Thyroid gland (tissue), 4 donors: Measurements from ENCODE around the gene CFI.

Experiments used
- POLR2A ChIP-seq, 2 donors: fragments of 450-650 bp; IDR thresholded peaks; one replicate each; pipeline ENCODE4 v1.6.1; 2017; ENCODE audit warnings: antibody characterized with exemption in 2 of 2, mild to moderate bottlenecking in 2 of 2, moderate library complexity in 1 of 2
- TF ChIP-seq, protein P1 (sequence below), 6 experiments: fragments of 200-600 bp in 3 of 6; fragments of 450-650 bp in 3 of 6; sonication (generic) in 3 of 6; IDR thresholded peaks; one replicate each; pipeline ENCODE4 v1.5.1; 2016 to 2019; ENCODE audit warnings: antibody characterized with exemption in 6 of 6, mild to moderate bottlenecking in 2 of 6, inconsistent platforms in 1 of 6, moderate library complexity in 1 of 6

DNA sequence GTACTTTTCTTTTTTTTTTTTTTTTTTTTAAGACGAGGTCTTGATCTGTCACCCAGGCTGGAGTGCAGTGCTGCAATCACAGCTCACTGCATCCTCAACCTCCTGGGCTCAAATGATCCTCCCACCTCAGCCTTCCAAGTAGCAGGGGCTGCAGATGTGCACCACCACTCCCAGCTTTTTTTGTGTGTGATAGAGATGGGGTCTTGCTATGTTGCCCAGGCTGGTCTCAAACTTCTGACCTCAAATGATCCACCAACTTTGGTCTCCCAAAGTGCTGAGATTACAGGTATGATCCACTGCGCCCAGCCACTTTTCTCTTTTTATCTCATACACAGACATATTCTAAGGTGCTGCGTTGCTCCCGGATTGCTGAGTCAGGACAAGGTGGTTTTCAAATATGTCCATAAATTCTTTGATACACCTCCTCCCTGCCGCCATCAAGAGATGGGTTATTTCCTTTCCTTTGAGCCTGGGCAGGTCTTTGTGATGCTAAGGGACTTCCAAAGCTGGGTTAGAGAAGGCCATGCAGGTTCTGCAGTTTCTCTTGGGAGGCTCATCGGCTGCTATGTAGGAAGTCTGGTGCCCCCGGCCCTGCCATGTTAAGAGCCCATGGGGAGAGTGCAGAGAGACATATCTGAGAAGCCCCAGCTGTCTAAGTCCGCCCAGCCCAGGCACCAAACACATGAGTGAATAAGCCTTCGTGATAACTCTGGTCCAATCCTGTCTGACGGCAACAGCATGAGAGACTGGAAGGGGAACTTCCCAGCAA, 63.5 kb downstream of the CFI start:
- TF ChIP-seq, protein P1, sequence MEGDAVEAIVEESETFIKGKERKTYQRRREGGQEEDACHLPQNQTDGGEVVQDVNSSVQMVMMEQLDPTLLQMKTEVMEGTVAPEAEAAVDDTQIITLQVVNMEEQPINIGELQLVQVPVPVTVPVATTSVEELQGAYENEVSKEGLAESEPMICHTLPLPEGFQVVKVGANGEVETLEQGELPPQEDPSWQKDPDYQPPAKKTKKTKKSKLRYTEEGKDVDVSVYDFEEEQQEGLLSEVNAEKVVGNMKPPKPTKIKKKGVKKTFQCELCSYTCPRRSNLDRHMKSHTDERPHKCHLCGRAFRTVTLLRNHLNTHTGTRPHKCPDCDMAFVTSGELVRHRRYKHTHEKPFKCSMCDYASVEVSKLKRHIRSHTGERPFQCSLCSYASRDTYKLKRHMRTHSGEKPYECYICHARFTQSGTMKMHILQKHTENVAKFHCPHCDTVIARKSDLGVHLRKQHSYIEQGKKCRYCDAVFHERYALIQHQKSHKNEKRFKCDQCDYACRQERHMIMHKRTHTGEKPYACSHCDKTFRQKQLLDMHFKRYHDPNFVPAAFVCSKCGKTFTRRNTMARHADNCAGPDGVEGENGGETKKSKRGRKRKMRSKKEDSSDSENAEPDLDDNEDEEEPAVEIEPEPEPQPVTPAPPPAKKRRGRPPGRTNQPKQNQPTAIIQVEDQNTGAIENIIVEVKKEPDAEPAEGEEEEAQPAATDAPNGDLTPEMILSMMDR (IDR thresholded peaks at IDR 0.05): no peak
- TF ChIP-seq POLR2A (IDR thresholded peaks at IDR 0.05): no peak
